Common myeloid progenitor, CD34-positive (primary cell): Measurements from ENCODE around the gene OSBPL9.

Experiments used
- CTCF ChIA-PET: fragments of 350-600 bp; sonication (Branson Sonifier 250); formaldehyde crosslinking; loops from one replicate; lab custom pipeline; 2021; ENCODE audit warnings: antibody characterized with exemption; lab: Charles Lee
- POLR2A ChIA-PET: fragments of 350-600 bp; sonication (Branson Sonifier 250); formaldehyde crosslinking; loops from one replicate; lab custom pipeline; 2021; ENCODE audit warnings: antibody characterized with exemption; lab: Charles Lee
- DNase-seq, 3 donors: peaks; one replicate each; pipeline versions ENCODE4 v3.0.0 to v3.0.0-alpha.2; 2013
- H3K27ac ChIP-seq, 2 experiments: 1 replicate in 1 of 2; 2 replicates in 1 of 2; pipeline ENCODE4 v1.7.0; 2013; ENCODE audit warnings: inconsistent platforms in 2 of 2, low read length in 2 of 2, mild to moderate bottlenecking in 2 of 2, low read depth in 1 of 2, moderate library complexity in 1 of 2; ENCODE audit not compliant: severe bottlenecking in 2 of 2, insufficient read depth in 1 of 2, poor library complexity in 1 of 2
- H3K27me3 ChIP-seq, 5 experiments: replicated peaks in 2 of 5; 1 replicate in 3 of 5; 2 replicates in 2 of 5; pipeline versions ENCODE4 v1.6.1 to v1.7.0; 2013; ENCODE audit warnings: low read length in 4 of 5, mild to moderate bottlenecking in 2 of 5, moderate library complexity in 2 of 5, inconsistent platforms in 1 of 5; ENCODE audit not compliant: insufficient read depth in 5 of 5, control insufficient read depth in 4 of 5
- H3K36me3 ChIP-seq, 4 experiments: 1 replicate in 2 of 4; 2 replicates in 2 of 4; pipeline versions ENCODE4 v1.6.1 to v1.7.0; 2013; ENCODE audit warnings: low read length in 3 of 4, control low read depth in 1 of 4, mild to moderate bottlenecking in 1 of 4; ENCODE audit not compliant: control insufficient read depth in 4 of 4, insufficient read depth in 4 of 4
- H3K4me1 ChIP-seq, 4 experiments: 1 replicate in 3 of 4; 2 replicates in 1 of 4; pipeline versions ENCODE4 v1.6.1 to v1.7.1; 2013; ENCODE audit warnings: low read length in 3 of 4, mild to moderate bottlenecking in 3 of 4, control low read depth in 1 of 4, inconsistent platforms in 1 of 4, moderate library complexity in 1 of 4; ENCODE audit not compliant: control insufficient read depth in 4 of 4, insufficient read depth in 4 of 4; ENCODE audit errors: control extremely low read depth in 1 of 4
- H3K4me3 ChIP-seq, 7 experiments: 1 replicate in 4 of 7; 2 replicates in 3 of 7; pipeline versions ENCODE4 v1.5.1 to v1.7.0; 2013; ENCODE audit warnings: mild to moderate bottlenecking in 7 of 7, low read length in 6 of 7, moderate library complexity in 6 of 7, inconsistent platforms in 2 of 7, low read depth in 2 of 7, control low read depth in 1 of 7; ENCODE audit not compliant: insufficient read depth in 4 of 7, control insufficient read depth in 1 of 7; ENCODE audit errors: extremely low read depth in 1 of 7
- H3K9me3 ChIP-seq, 5 experiments: 1 replicate in 4 of 5; 2 replicates in 1 of 5; pipeline versions ENCODE4 v1.6.1 to v1.7.1; 2013; ENCODE audit warnings: low read length in 4 of 5, mild to moderate bottlenecking in 2 of 5, inconsistent platforms in 1 of 5, low read depth in 1 of 5, moderate library complexity in 1 of 5; ENCODE audit not compliant: control insufficient read depth in 4 of 5, insufficient read depth in 2 of 5; ENCODE audit errors: control extremely low read depth in 1 of 5
- WGBS: methylation state at CpG from one replicate; pipeline ENCODE4 v1.1.5; 2013; ENCODE audit not compliant: insufficient coverage; 5-methylcytosine and 5-hydroxymethylcytosine counted together

Gene OSBPL9

DNA sequence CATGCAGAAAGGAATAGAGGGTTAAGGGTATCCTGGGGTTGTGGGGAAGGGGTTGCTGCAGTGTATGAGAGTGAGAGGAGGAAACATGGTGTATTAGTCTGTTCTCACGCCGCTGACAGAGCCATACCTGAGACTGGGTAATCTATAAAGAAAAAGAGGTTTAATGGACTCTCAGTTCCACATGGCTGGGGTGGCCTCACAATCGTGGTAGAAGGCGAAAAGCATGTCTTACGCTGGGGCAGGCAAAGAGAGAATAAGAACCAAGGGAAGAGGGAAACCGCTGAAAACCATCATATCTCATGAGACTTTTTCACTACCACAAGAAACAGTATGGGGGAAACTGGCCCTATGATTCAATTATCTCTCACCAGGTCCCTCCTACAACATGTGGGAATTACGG is 17.7 kb downstream of the OSBPL9 start:
- H3K27ac ChIP-seq = no peak overlapping the region
- peaks cover 0 to 3% (median 0%) of the 10 kb centered on the region in 4 experiments for H3K4me1 ChIP-seq
- ChIA-PET CTCF (no interaction called here), POLR2A (no interaction called here)
- no peak for DNase-seq
- H3K9me3 ChIP-seq = no peaks in the 10 kb centered on the region
- peaks cover 0 to 5% (median 0%) of the 10 kb centered on the region in 4 experiments for H3K36me3 ChIP-seq
- WGBS = 96% methylated on average over 6 of the region's 7 CpGs
- no peaks in the 10 kb centered on the region for H3K27me3 ChIP-seq
- no peak overlapping the region for H3K4me3 ChIP-seq

DNA sequence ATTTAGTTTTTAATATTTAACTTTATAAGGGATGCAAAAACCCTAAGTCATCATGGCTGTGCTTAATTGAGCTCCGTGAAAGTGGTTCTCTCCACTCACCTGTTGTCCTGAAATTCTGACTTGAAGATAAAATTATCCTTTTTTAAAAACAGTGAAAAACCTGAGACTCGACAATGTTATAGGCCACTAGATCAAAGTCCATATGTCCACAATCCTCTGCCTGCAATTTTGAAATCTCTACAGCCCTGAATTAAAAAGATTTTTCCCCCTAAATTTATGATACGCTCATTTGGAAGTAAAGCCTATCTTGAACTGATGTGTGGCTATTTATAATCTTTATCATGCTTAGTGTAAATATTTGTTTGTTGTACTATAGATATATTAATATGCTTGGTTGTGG is 18.7 kb downstream of the OSBPL9 start:
- CTCF ChIA-PET = interaction anchor here (1.2 kb wide), 1 partner anchor 9 kb away, joined by 3 read pairs; no protein-coding TSS in a partner anchor

DNA sequence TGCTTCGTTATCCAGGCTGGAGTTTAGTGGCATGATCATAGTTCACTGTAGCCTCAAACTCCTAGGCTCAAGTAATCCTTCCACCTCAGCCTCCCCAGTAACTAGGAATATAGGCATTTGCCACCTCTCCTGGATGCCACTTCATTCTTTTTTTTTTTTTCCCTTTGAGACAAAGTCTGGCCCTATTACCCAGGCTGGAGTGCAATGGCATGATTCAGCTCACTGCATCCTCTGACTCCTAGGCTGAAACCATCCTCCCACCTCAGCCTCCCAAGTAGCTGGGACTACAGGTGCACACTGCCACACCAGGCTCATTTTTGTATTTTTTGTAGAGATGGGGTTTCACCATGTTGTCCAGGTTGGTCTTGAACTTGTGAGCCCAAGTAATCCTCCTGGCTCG is 19.3 kb downstream of the OSBPL9 start:
- ChIA-PET POLR2A (no interaction called here), CTCF (interaction anchor here (1.2 kb wide), 1 partner anchor 9 kb away, joined by 3 read pairs; no protein-coding TSS in a partner anchor)
- H3K36me3 ChIP-seq = peaks cover 0 to 7% (median 0%) of the 10 kb centered on the region in 4 experiments
- H3K4me1 ChIP-seq = peaks cover 0 to 3% (median 0%) of the 10 kb centered on the region in 4 experiments
- WGBS = 60% methylated on average over 1 of the region's 2 CpGs
- DNase-seq = no peak
- H3K4me3 ChIP-seq = no peak overlapping the region
- no peak overlapping the region for H3K27ac ChIP-seq
- no peaks in the 10 kb centered on the region for H3K27me3 ChIP-seq
- H3K9me3 ChIP-seq = no peaks in the 10 kb centered on the region

More for the DNA sequence above, 18.7 kb downstream of the OSBPL9 start:
- Histone ChIP-seq H3K4me3 (no peak overlapping the region), H3K4me1 (peaks cover 0 to 3% (median 0%) of the 10 kb centered on the region in 4 experiments), H3K27ac (no peak overlapping the region), H3K36me3 (peaks cover 0 to 5% (median 0%) of the 10 kb centered on the region in 4 experiments), H3K9me3 (no peaks in the 10 kb centered on the region), H3K27me3 (no peaks in the 10 kb centered on the region)
- no peak for DNase-seq
- 92% methylated on average over 2 of the region's 3 CpGs for WGBS
- POLR2A ChIA-PET = no interaction called here

DNA sequence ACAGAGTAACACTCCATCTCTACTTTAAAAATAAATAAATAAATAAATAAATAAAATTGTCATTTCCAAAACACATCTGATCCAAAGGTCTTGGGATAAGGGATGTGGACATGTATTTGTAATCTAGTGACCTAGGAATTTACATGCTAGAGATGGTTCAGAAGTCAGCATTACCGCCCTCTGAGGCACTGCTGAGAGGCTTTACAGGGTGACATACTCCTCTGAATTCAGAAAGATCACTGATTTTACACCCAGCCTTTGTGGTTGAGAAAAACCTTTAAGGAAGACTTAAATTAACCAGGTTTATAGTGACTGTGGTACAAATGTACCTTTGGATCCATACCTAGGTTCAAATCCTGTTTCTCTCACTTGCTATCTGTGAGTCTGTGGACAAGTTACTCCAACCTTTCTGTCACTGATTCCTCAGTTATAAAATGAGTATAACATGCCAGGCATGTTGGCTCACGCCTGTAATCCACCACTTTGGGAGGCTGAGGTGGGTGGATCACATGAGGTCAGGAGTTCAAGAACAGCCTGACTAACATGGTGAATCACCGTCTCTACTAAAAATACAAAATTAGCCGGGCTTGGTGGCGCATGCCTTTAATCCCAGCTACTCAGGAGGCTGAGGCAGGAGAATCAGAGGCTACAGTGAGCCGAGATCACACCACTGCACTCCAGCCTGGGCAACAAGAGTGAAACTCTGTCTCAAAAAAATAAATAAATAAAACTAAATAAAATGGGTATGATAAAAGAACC is 20.1 kb downstream of the OSBPL9 start:
- ChIA-PET CTCF (no interaction called here), POLR2A (no interaction called here)
- Histone ChIP-seq H3K4me3 (no peak overlapping the region), H3K36me3 (peaks cover 0 to 7% (median 0%) of the 10 kb centered on the region in 4 experiments), H3K27me3 (no peaks in the 10 kb centered on the region), H3K4me1 (peaks cover 0 to 3% (median 0%) of the 10 kb centered on the region in 4 experiments), H3K27ac (no peak overlapping the region), H3K9me3 (no peaks in the 10 kb centered on the region)
- 100% methylated on average over 2 of the region's 6 CpGs for WGBS
- DNase-seq = no peak

DNA sequence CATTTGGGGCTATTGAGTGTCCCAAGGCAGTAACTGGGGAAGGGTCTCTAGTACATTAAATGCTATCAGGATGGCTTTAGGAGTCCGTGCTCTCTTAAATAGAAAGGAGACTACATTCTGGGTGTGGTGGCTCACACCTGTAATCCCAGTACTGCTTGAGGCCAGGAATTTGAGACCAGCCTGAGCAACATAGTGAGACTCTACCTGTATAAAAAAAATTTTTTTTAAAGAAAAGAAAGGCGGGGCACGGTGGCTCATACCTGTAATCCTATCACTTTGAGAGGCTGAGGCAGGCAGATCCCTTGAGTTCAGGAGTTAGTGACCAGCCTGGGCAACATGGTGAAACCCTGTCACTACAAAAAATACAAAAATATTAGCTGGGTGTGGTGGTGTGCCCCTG is 21.5 kb downstream of the OSBPL9 start:
- H3K27ac ChIP-seq = no peak overlapping the region
- ChIA-PET POLR2A (no interaction called here), CTCF (no interaction called here)
- H3K4me3 ChIP-seq = no peak overlapping the region
- no peaks in the 10 kb centered on the region for H3K9me3 ChIP-seq
- no peak for DNase-seq
- 100% methylated on average over 1 of the region's 3 CpGs for WGBS
- H3K27me3 ChIP-seq = no peaks in the 10 kb centered on the region
- H3K36me3 ChIP-seq = peaks cover 0 to 7% (median 0%) of the 10 kb centered on the region in 4 experiments
- peaks cover 0 to 3% (median 0%) of the 10 kb centered on the region in 4 experiments for H3K4me1 ChIP-seq

DNA sequence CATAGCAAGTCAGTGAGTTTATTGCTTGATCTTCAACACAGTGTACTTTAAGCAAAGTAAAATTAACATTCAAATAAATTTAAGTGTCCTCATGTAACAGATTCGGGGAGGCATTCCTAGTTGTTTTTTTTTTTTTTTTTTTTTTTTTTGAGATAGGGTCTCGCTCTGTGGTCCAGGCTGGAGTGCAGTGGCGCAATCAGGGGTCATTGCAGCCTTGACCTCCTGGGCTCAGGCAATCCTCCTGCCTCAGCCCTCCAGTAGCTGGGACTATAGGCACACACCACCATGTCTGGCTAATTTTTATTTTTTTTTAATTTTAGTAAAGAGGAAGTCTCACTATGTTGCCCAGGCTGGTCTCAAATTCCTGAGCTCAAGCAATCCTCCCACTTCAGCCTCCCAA is 22.8 kb downstream of the OSBPL9 start:
- H3K4me3 ChIP-seq = no peak overlapping the region
- no peaks in the 10 kb centered on the region for H3K27me3 ChIP-seq
- no peaks in the 10 kb centered on the region for H3K9me3 ChIP-seq
- no peak for DNase-seq
- ChIA-PET CTCF (interaction anchor here (1.0 to 1.6 kb wide), 4 partner anchors 9 to 129 kb away, joined by 3 to 4 read pairs (median 4); no protein-coding TSS in a partner anchor), POLR2A (no interaction called here)
- peaks cover 0 to 9% (median 0%) of the 10 kb centered on the region in 4 experiments for H3K36me3 ChIP-seq
- peaks cover 0 to 3% (median 0%) of the 10 kb centered on the region in 4 experiments for H3K4me1 ChIP-seq
- WGBS = no CpG with 5 or more reads among the region's 3 CpGs
- no peak overlapping the region for H3K27ac ChIP-seq

DNA sequence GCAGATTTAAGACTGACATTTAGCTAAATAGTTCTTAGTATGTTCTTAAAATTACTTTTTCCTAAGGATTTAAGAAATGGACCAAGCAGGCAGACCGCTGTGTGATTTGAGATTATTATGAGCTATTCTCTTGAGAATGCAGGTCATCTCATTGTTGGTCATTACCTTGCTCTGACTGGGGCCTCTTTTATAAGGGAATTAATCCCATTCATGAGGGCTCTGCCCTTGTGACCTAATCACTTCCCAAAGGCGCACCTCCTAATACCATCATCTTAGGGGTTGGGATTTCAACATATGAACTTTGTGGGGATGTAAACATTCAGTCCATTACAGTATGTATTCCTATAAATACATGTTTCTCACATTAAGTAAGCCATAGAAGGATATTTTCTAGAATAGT is 24.2 kb downstream of the OSBPL9 start:
- WGBS = no CpG with 5 or more reads among the region's 2 CpGs
- CTCF ChIA-PET = interaction anchor here (1.3 to 1.6 kb wide), 3 partner anchors 10 to 13 kb away, joined by 4 to 5 read pairs (median 5); no protein-coding TSS in a partner anchor

More for the DNA sequence above, 24.2 kb downstream of the OSBPL9 start:
- Histone ChIP-seq H3K27me3 (no peaks in the 10 kb centered on the region), H3K27ac (no peak overlapping the region), H3K36me3 (peaks cover 0 to 15% (median 0%) of the 10 kb centered on the region in 4 experiments), H3K4me1 (no peaks in the 10 kb centered on the region), H3K4me3 (no peak overlapping the region), H3K9me3 (no peaks in the 10 kb centered on the region)
- POLR2A ChIA-PET = no interaction called here
- DNase-seq = no peak
